Cerebellar cortex (tissue), 1 donor: ENCODE data around the gene FCRL3.

Experiments used
- DNase-seq: peaks from one replicate; pipeline ENCODE4 v3.0.0-alpha.2; 2015; ENCODE audit warnings: low spot score

FCRL3 gene

GRCh38 chr1:157678721-157679120 is 21.8 kb downstream of the FCRL3 start:
- DNase-seq = no peak

- no peak for DNase-seq
These were observed 27.6 kb downstream of the FCRL3 start for GRCh38 chr1:157673008-157673407.

GRCh38 chr1:157671895-157672294 is 28.7 kb downstream of the FCRL3 start:
- no peak for DNase-seq

GRCh38 chr1:157659576-157660247 is 40.9 kb downstream of the FCRL3 start:
- DNase-seq = no peak

GRCh38 chr1:157658571-157658970 is 42.0 kb downstream of the FCRL3 start:
- no peak for DNase-seq

- no peak for DNase-seq
These were observed 47.1 kb downstream of the FCRL3 start for GRCh38 chr1:157653494-157653873.

GRCh38 chr1:157652859-157653493 is 47.6 kb downstream of the FCRL3 start:
- no peak for DNase-seq

- no peak for DNase-seq
These were observed 52.3 kb downstream of the FCRL3 start for GRCh38 chr1:157648317-157648716.

- DNase-seq = no peak
These were observed 54.4 kb downstream of the FCRL3 start for GRCh38 chr1:157646144-157646543.

GRCh38 chr1:157641177-157641576 is 59.4 kb downstream of the FCRL3 start:
- DNase-seq = no peak

- no peak for DNase-seq
These were observed 60.8 kb downstream of the FCRL3 start for GRCh38 chr1:157639800-157640199.

GRCh38 chr1:157628773-157629172 is 71.8 kb downstream of the FCRL3 start:
- no peak for DNase-seq
